ENCODE measurements around the gene KRT76. TPM values are rescaled to one million over a fixed set of nuclear protein-coding genes. Genes with fewer than 3 reads are reported as not detected.

The KRT76 gene
- total RNA-seq, 1 experiment from 2014 or later = not detected

GRCh38 chr12:52815161-52815560 lies 38.0 kb upstream of the KRT76 start:
- no peaks in the 10 kb centered on the region for H3K27me3 Mint-ChIP-seq (ENCODE audit: insufficient read depth, unreplicated experiment)
- no peaks in the 10 kb centered on the region for H3K9me3 ChIP-seq
- no peak overlapping the region for H3K27ac Mint-ChIP-seq (ENCODE audit: unreplicated experiment)
- no peak overlapping the region for H3K4me3 ChIP-seq (ENCODE audit: low read depth, low read length)
- POLR2A ChIA-PET = no interaction called here
- no TSS peak for BruUV-seq (replicated peaks)
- no peaks in the 10 kb centered on the region for H3K9me3 Mint-ChIP-seq (ENCODE audit: unreplicated experiment)
- CTCF ChIA-PET = interaction anchor here (1.6 kb wide), 1 partner anchor 50 kb away, joined by 4 read pairs; no protein-coding TSS in a partner anchor
- no peaks in the 10 kb centered on the region for H3K27me3 ChIP-seq (replicated peaks; ENCODE audit: control insufficient read depth, insufficient read depth, low read length)
- no peaks in the 10 kb centered on the region for H3K36me3 ChIP-seq (ENCODE audit: control insufficient read depth, insufficient read depth, low read length)
- TF ChIP-seq CTCF (IDR thresholded peaks at IDR 0.05; ENCODE audit: insufficient read depth in 1 of 2, low read depth in 1 of 2, low read length in 1 of 2, severe bottlenecking in 1 of 2, unreplicated experiment in 1 of 2) = no peak
- DNase-seq = no peak
- no peaks in the 10 kb centered on the region for H3K36me3 Mint-ChIP-seq (ENCODE audit: insufficient read depth, unreplicated experiment)
- peaks cover 27% of the 10 kb centered on the region for H3K4me1 Mint-ChIP-seq (ENCODE audit: low read depth, unreplicated experiment)
- H3K4me1 ChIP-seq = peaks cover 31% of the 10 kb centered on the region
- no peak overlapping the region for H3K4me3 Mint-ChIP-seq (ENCODE audit: unreplicated experiment)
- intact Hi-C loops (cut with micrococcal nuclease; ENCODE audit: unreplicated experiment) = no loop called here

- no peaks in the 10 kb centered on the region for H3K9me3 ChIP-seq
- no peak overlapping the region for H3K4me3 ChIP-seq (ENCODE audit: low read depth, low read length)
- CTCF ChIA-PET = interaction anchor here (1.6 kb wide), 1 partner anchor 51 kb away, joined by 4 read pairs; no protein-coding TSS in a partner anchor
- no TSS peak for BruUV-seq (replicated peaks)
- Mint-ChIP-seq H3K36me3 (ENCODE audit: insufficient read depth, unreplicated experiment) (no peaks in the 10 kb centered on the region), H3K4me3 (ENCODE audit: unreplicated experiment) (peak overlapping the region; percentile 43), H3K27me3 (ENCODE audit: insufficient read depth, unreplicated experiment) (no peaks in the 10 kb centered on the region), H3K9me3 (ENCODE audit: unreplicated experiment) (no peaks in the 10 kb centered on the region), H3K27ac (ENCODE audit: unreplicated experiment) (peak overlapping the region; percentile 3), H3K4me1 (ENCODE audit: low read depth, unreplicated experiment) (peaks cover 26% of the 10 kb centered on the region)
- TF ChIP-seq CTCF (IDR thresholded peaks at IDR 0.05; ENCODE audit: insufficient read depth in 1 of 2, low read depth in 1 of 2, low read length in 1 of 2, severe bottlenecking in 1 of 2, unreplicated experiment in 1 of 2) = no peak
- intact Hi-C loops (cut with micrococcal nuclease; ENCODE audit: unreplicated experiment) = no loop called here
- POLR2A ChIA-PET = interaction anchor here (0.7 kb wide), 1 partner anchor 10 kb away, joined by 3 read pairs; no protein-coding TSS in a partner anchor
- H3K4me1 ChIP-seq = peaks cover 31% of the 10 kb centered on the region
- no peaks in the 10 kb centered on the region for H3K36me3 ChIP-seq (ENCODE audit: control insufficient read depth, insufficient read depth, low read length)
- no peaks in the 10 kb centered on the region for H3K27me3 ChIP-seq (replicated peaks; ENCODE audit: control insufficient read depth, insufficient read depth, low read length)
- peak in 1 of 2 experiments; percentile 28 for DNase-seq
These were observed 37.6 kb upstream of the KRT76 start for GRCh38 chr12:52814710-52815155.

- Mint-ChIP-seq H3K9me3 (ENCODE audit: unreplicated experiment) (no peaks in the 10 kb centered on the region), H3K27ac (ENCODE audit: unreplicated experiment) (peak within 1 kb of the TSS; percentile 3), H3K36me3 (ENCODE audit: insufficient read depth, unreplicated experiment) (no peaks in the 10 kb centered on the region), H3K27me3 (ENCODE audit: insufficient read depth, unreplicated experiment) (no peaks in the 10 kb centered on the region), H3K4me3 (ENCODE audit: unreplicated experiment) (peak within 1 kb of the TSS; percentile 43), H3K4me1 (ENCODE audit: low read depth, unreplicated experiment) (peaks cover 26% of the 10 kb centered on the region)
- intact Hi-C loops (cut with micrococcal nuclease; ENCODE audit: unreplicated experiment) = no loop called here
- Histone ChIP-seq H3K4me1 (peaks cover 31% of the 10 kb centered on the region), H3K4me3 (ENCODE audit: low read depth, low read length) (no peak within 1 kb of the TSS), H3K27me3 (replicated peaks; ENCODE audit: control insufficient read depth, insufficient read depth, low read length) (no peaks in the 10 kb centered on the region), H3K36me3 (ENCODE audit: control insufficient read depth, insufficient read depth, low read length) (no peaks in the 10 kb centered on the region), H3K9me3 (no peaks in the 10 kb centered on the region)
- ChIA-PET CTCF (interaction anchor here (1.1 to 1.6 kb wide), 3 partner anchors 13 to 56 kb away, joined by 4 to 6 read pairs (median 4); no protein-coding TSS in a partner anchor), POLR2A (interaction anchor here (0.7 kb wide), 1 partner anchor 9 kb away, joined by 3 read pairs; no protein-coding TSS in a partner anchor)
- DNase-seq = peak in 1 of 2 experiments; percentile 51
- no peak for TF ChIP-seq CTCF (IDR thresholded peaks at IDR 0.05; ENCODE audit: insufficient read depth in 1 of 2, low read depth in 1 of 2, low read length in 1 of 2, severe bottlenecking in 1 of 2, unreplicated experiment in 1 of 2)
- BruUV-seq (replicated peaks) = no TSS peak
These were observed 37.0 kb upstream of the KRT76 start, which contains the start of gene KRT4 for GRCh38 chr12:52813885-52814709. KRT4 (minus strand) TSS chr12:52814116; CDS start chr12:52814058, 58 bp downstream.

Data from Caco-2 (cell line).